ENCODE measurements around the gene C2CD4C.
"Not testable (repeated sequence)": the region's sequence is repeated elsewhere in the genome, so short reads cannot be mapped to it uniquely, and the experiment has no call there.

C2CD4C gene

DNA sequence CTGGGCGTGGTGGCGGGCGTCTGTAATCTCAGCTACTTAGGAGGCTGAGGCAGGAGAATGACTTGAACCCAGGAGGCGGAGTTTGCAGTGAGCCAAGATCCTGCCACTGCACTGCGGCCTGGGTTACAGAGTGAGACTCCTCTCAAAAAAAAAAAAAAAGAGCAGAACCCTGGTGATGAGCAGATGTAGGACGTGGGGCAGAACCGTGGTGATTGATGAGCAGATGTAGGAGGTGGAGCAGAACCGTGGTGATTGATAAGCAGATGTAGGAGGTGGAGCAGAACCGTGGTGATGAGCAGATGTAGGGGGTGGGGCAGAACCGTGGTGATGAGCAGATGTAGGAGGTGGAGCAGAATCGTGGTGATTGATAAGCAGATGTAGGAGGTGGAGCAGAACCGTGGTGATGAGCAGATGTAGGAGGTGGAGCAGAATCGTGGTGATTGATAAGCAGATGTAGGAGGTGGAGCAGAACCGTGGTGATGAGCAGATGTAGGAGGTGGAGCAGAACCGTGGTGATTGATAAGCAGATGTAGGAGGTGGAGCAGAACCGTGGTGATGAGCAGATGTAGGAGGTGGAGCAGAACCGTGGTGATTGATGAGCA lies 28.2 kb downstream of the C2CD4C start:
- not testable (repeated sequence) for ATAC-seq (ENCODE audit: insufficient read depth, low read depth); H3K27me3 ChIP-seq (ENCODE audit: insufficient read depth, low read length, poor library complexity); H3K4me3 ChIP-seq (ENCODE audit: low read depth in 1 of 2, low read length in 2 of 2); H3K27ac ChIP-seq (ENCODE audit: low read length); H3K4me2 ChIP-seq (ENCODE audit: insufficient read depth, low read length); H3K9me3 ChIP-seq (ENCODE audit: insufficient read depth, low read length, severe bottlenecking); DNase-seq; H2AFZ ChIP-seq (ENCODE audit: low read depth, low read length); H3K36me3 ChIP-seq (ENCODE audit: insufficient read depth, low read length); H3K79me2 ChIP-seq (ENCODE audit: insufficient read depth, low read length); H4K20me1 ChIP-seq (ENCODE audit: insufficient read depth, low read length); H3K9ac ChIP-seq (ENCODE audit: low read depth, low read length)
- H3K4me1 ChIP-seq (ENCODE audit: insufficient read depth, low read length): peaks cover 11% of the 10 kb centered on the region

DNA sequence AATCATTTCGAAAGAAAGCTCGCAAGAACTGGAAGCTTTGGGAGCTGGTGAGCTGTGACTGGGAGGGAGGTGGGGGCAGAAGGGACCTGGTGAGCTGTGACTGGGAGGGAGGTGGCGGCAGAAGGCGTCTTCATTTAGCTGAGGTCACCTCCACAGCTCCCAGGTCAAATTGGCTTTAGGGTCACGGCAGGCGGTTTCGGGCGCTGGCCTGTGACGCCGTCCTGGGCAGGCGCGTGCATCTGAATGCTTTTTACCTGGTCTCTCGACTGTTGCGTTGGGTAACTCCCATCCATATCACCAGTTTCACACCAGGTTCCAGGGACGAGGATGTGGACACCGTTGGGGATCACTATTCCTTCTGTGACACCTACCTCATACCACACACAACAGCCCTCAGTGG lies 29.2 kb downstream of the C2CD4C start:
- ATAC-seq (ENCODE audit: insufficient read depth, low read depth) (no peak), DNase-seq (no peak)
- no peak overlapping the region for H3K27ac ChIP-seq (ENCODE audit: low read length)
- H3K79me2 ChIP-seq (ENCODE audit: insufficient read depth, low read length): no peaks in the 10 kb centered on the region
- H3K4me3 ChIP-seq (ENCODE audit: low read depth in 1 of 2, low read length in 2 of 2): no peak overlapping the region
- TF ChIP-seq, protein P1, sequence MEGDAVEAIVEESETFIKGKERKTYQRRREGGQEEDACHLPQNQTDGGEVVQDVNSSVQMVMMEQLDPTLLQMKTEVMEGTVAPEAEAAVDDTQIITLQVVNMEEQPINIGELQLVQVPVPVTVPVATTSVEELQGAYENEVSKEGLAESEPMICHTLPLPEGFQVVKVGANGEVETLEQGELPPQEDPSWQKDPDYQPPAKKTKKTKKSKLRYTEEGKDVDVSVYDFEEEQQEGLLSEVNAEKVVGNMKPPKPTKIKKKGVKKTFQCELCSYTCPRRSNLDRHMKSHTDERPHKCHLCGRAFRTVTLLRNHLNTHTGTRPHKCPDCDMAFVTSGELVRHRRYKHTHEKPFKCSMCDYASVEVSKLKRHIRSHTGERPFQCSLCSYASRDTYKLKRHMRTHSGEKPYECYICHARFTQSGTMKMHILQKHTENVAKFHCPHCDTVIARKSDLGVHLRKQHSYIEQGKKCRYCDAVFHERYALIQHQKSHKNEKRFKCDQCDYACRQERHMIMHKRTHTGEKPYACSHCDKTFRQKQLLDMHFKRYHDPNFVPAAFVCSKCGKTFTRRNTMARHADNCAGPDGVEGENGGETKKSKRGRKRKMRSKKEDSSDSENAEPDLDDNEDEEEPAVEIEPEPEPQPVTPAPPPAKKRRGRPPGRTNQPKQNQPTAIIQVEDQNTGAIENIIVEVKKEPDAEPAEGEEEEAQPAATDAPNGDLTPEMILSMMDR (IDR thresholded peaks at IDR 0.05; ENCODE audit: borderline replicate concordance, extremely low read depth, low read length, poor library complexity, severe bottlenecking): no peak
- no peak for TF ChIP-seq EZH2 (IDR thresholded peaks at IDR 0.05; ENCODE audit: borderline replicate concordance, low read depth, low read length, severe bottlenecking)
- no peaks in the 10 kb centered on the region for H4K20me1 ChIP-seq (ENCODE audit: insufficient read depth, low read length)
- H3K36me3 ChIP-seq (ENCODE audit: insufficient read depth, low read length): no peaks in the 10 kb centered on the region
- H3K9ac ChIP-seq (ENCODE audit: low read depth, low read length): no peak overlapping the region
- H3K4me2 ChIP-seq (ENCODE audit: insufficient read depth, low read length): no peak overlapping the region
- no peaks in the 10 kb centered on the region for H3K27me3 ChIP-seq (ENCODE audit: insufficient read depth, low read length, poor library complexity)
- no peak overlapping the region for H2AFZ ChIP-seq (ENCODE audit: low read depth, low read length)
- H3K9me3 ChIP-seq (ENCODE audit: insufficient read depth, low read length, severe bottlenecking): no peaks in the 10 kb centered on the region
- peaks cover 11% of the 10 kb centered on the region for H3K4me1 ChIP-seq (ENCODE audit: insufficient read depth, low read length)

DNA sequence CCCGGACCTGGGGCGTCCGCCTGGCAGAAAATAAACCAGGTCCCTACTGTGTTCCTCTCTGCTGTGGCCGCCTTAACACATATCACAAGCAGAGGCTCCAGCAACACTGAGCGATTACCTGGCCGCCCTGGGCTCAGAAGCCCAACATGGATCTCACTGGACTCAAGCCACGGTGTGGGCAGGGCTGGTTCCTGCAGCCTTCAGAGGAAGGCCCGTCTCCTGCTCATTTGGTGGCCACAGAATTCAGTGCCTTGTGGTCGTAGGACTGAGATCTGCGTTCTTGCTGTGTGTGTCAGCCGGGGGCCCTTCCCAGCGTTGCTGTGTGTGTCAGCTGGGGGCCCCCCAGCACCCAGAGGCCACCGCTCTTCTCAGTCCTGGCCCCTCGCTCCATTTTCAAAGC lies 30.2 kb downstream of the C2CD4C start:
- Histone ChIP-seq H3K4me1 (ENCODE audit: insufficient read depth, low read length) (peaks cover 11% of the 10 kb centered on the region), H3K79me2 (ENCODE audit: insufficient read depth, low read length) (no peaks in the 10 kb centered on the region), H3K27me3 (ENCODE audit: insufficient read depth, low read length, poor library complexity) (peaks cover 4% of the 10 kb centered on the region), H3K9ac (ENCODE audit: low read depth, low read length) (no peak overlapping the region), H2AFZ (ENCODE audit: low read depth, low read length) (no peak overlapping the region), H3K4me3 (ENCODE audit: low read depth in 1 of 2, low read length in 2 of 2) (no peak overlapping the region), H3K9me3 (ENCODE audit: insufficient read depth, low read length, severe bottlenecking) (no peaks in the 10 kb centered on the region), H3K36me3 (ENCODE audit: insufficient read depth, low read length) (no peaks in the 10 kb centered on the region), H4K20me1 (ENCODE audit: insufficient read depth, low read length) (no peaks in the 10 kb centered on the region), H3K4me2 (ENCODE audit: insufficient read depth, low read length) (no peak overlapping the region), H3K27ac (ENCODE audit: low read length) (no peak overlapping the region)
- TF ChIP-seq EZH2 (IDR thresholded peaks at IDR 0.05; ENCODE audit: borderline replicate concordance, low read depth, low read length, severe bottlenecking): no peak
- TF ChIP-seq, protein P1 (IDR thresholded peaks at IDR 0.05; ENCODE audit: borderline replicate concordance, extremely low read depth, low read length, poor library complexity, severe bottlenecking): no peak
- DNase-seq (no peak), ATAC-seq (ENCODE audit: insufficient read depth, low read depth) (no peak)

DNA sequence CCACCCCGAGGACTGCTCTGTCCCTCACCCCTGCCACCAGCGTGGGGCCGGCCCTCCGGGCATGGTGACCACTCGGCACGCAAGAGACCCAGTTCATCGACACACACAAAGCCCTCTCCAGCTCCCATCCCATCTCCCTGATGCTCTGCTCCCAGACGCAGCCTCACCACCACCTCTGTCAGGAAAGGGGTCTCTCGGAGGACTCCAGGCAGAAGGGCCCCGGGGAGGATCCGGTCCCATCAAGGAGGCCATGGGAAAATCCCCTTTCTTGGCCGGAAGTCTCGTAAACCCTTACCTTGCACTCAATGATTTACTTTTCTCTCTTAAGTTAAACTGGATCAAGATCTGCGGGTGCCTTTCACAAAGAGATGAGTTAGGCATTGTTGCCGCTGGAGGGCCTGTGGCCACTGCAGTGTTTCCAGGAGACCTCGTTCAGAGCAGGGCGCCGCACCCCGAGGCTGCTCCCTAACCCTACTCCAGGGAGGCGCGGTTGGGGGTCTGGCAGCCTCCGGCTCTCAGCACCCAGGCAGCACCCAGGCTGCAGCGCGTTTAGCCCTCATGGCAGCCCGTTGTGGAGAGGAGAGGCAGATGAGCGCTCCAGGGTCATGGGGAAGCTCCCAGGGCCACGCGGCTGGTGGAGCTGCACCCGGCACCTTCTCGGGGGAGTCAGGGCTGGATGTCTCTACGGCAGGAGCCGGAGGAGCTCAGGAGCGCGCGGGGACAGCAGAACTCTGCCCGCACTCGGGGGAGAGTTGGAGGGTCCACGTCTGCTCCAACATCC lies 31.0 kb downstream of the C2CD4C start:
- Histone ChIP-seq H3K9me3 (ENCODE audit: insufficient read depth, low read length, severe bottlenecking) (no peaks in the 10 kb centered on the region), H3K4me3 (ENCODE audit: low read depth in 1 of 2, low read length in 2 of 2) (no peak overlapping the region), H3K27me3 (ENCODE audit: insufficient read depth, low read length, poor library complexity) (peaks cover 4% of the 10 kb centered on the region), H3K27ac (ENCODE audit: low read length) (no peak overlapping the region), H4K20me1 (ENCODE audit: insufficient read depth, low read length) (no peaks in the 10 kb centered on the region), H3K9ac (ENCODE audit: low read depth, low read length) (no peak overlapping the region), H3K36me3 (ENCODE audit: insufficient read depth, low read length) (no peaks in the 10 kb centered on the region), H2AFZ (ENCODE audit: low read depth, low read length) (no peak overlapping the region), H3K79me2 (ENCODE audit: insufficient read depth, low read length) (no peaks in the 10 kb centered on the region), H3K4me1 (ENCODE audit: insufficient read depth, low read length) (peaks cover 6% of the 10 kb centered on the region), H3K4me2 (ENCODE audit: insufficient read depth, low read length) (no peak overlapping the region)
- ATAC-seq (ENCODE audit: insufficient read depth, low read depth) (no peak), DNase-seq (no peak)
- no peak for TF ChIP-seq EZH2 (IDR thresholded peaks at IDR 0.05; ENCODE audit: borderline replicate concordance, low read depth, low read length, severe bottlenecking)
- TF ChIP-seq, protein P1 (IDR thresholded peaks at IDR 0.05; ENCODE audit: borderline replicate concordance, extremely low read depth, low read length, poor library complexity, severe bottlenecking): no peak
